Epithelial cell of proximal tubule (primary cell): ENCODE results near the gene HMHB1. TPM values are rescaled to one million over a fixed set of nuclear protein-coding genes. Genes with fewer than 3 reads are reported as not detected.
A peak's percentile ranks its signal among the peaks of the same experiment; 100 is the strongest.

Source experiments
- DNase-seq: peaks from one replicate; pipeline ENCODE4 v3.0.0-alpha.2; 2011; ENCODE audit warnings: low read depth
- H3K4me3 ChIP-seq: 2 replicates; pipeline ENCODE4 v1.5.1; 2011; ENCODE audit warnings: low read depth, mild to moderate bottlenecking, low read length
- CTCF ChIP-seq: conservative IDR thresholded peaks from 2 replicates; pipeline ENCODE4 v1.5.1; 2012; ENCODE audit warnings: low read depth, mild to moderate bottlenecking, low read length
- total RNA-seq: library from RNA; depleted of rRNA; stranded (reverse); fragments of >200 nt; gene quantifications from 2 replicates; pipeline ENCODE4 v1.2.3, GENCODE V29; 2015

The HMHB1 gene
- total RNA-seq, 1 donor from 2014 or later = not detected

GRCh38 chr5:143820451-143820850 is 8.5 kb downstream of the HMHB1 start:
- no peak for TF ChIP-seq CTCF
- no peak for DNase-seq
- no peak overlapping the region for H3K4me3 ChIP-seq

- peak; percentile 98 for TF ChIP-seq CTCF
- DNase-seq = peak; percentile 23
- no peak overlapping the region for H3K4me3 ChIP-seq
These were observed 13.1 kb downstream of the HMHB1 start for GRCh38 chr5:143824851-143825720.

GRCh38 chr5:143826951-143827444 is 15.0 kb downstream of the HMHB1 start:
- no peak for TF ChIP-seq CTCF
- no peak overlapping the region for H3K4me3 ChIP-seq
- DNase-seq = no peak

GRCh38 chr5:143828710-143829109 is 16.7 kb downstream of the HMHB1 start:
- DNase-seq = no peak
- TF ChIP-seq CTCF = no peak
- no peak overlapping the region for H3K4me3 ChIP-seq

DNA sequence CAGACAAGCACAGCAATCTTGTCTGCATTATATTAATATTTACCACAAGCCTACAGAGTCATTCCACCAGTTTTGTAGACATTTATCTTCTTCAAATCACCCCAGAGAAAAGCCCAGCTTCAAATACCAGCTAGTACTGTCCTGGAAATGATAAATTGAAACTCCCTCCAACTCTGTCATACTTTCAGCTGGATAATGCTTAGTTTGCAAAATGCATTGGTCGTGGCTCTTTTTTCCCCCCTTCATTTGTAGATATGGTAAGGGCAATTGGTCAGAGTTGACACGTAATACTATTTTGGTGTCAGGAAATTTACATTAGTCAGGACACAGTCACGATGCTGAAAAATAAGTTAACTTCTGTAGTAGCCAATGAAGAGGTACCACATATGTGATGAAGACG is 21.2 kb downstream of the HMHB1 start:
- no peak for DNase-seq
- H3K4me3 ChIP-seq = no peak overlapping the region
- no peak for TF ChIP-seq CTCF

DNA sequence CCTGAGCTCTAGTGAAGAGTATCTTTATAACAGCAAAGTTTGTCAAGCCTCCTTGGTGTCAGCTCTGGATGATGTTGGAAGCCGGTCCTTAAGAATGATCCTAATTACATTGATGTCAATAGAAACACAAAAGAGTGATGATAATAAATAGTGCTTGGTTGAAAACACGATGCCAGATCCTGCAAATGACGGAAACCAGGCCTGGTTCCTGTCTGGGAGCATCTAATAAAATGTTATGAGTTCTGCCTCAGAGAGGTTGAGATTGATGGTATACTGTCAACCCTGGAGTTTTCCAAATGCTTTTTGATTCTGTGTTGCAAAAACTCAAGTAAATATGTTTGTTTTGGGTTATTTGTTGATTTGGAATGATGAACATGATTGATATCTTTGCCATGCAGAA is 23.3 kb downstream of the HMHB1 start:
- H3K4me3 ChIP-seq = no peak overlapping the region
- no peak for DNase-seq
- TF ChIP-seq CTCF = no peak
